HepG2 (cell line): Measurements from ENCODE around the gene ZBTB4. TPM values are rescaled to one million over a fixed set of nuclear protein-coding genes. Genes with fewer than 3 reads are reported as not detected.
"Not testable (repeated sequence)": the region's sequence is repeated elsewhere in the genome, so short reads cannot be mapped to it uniquely, and the experiment has no call there.

Experiments
- ATAC-seq: fragments of 200-7000 bp; cut with Tn5 transposase; 3 replicates; pipeline ENCODE4 v1.9.1; 2020; ENCODE audit warnings: mild to moderate bottlenecking, moderate library complexity
- BruUV-seq: library from RNA; stranded (reverse); fragments of 400-500 nt; replicated peaks from 2 replicates; lab custom pipeline; 2021; lab: Mats Ljungman, UMichigan
- CTCF ChIA-PET: fragments of 300-600 bp; formaldehyde crosslinking; extraction: SDS; loops from one replicate; lab custom pipeline; 2021; ENCODE audit warnings: low total read pairs, inconsistent platforms, low intra/inter-chr PET ratio; lab: Yijun Ruan, JAX
- POLR2A ChIA-PET: fragments of 350-600 bp; sonication (Branson Sonifier 250); formaldehyde crosslinking; loops from one replicate; lab custom pipeline; 2020; ENCODE audit warnings: antibody characterized with exemption, inconsistent platforms; lab: Yijun Ruan, JAX
- DNase-seq: peaks from one replicate; pipeline ENCODE4 v3.0.0-alpha.2; 2015; ENCODE audit warnings: low spot score
- FAIRE-seq: peaks from 3 replicates; lab custom pipeline; 2011; peaks lifted over from hg19 to GRCh38; lab: Jason Lieb, UNC
- H2AFZ ChIP-seq: one replicate; pipeline ENCODE4 v1.6.1; 2011; ENCODE audit warnings: low read length, inconsistent platforms
- H3K27ac ChIP-seq: fragments of 300-600 bp; 3 replicates; pipeline ENCODE4 v1.8.0; 2011; ENCODE audit warnings: mixed run types, mild to moderate bottlenecking, mixed read lengths, low read length, inconsistent platforms; ENCODE audit not compliant: insufficient read depth; ENCODE audit errors: extremely low read length
- H3K27me3 ChIP-seq, 2 experiments: fragments of 200-600 bp in 1 of 2; 2 replicates in 1 of 2; 3 replicates in 1 of 2; pipeline versions ENCODE4 v1.6.0 to v1.8.0; 2011; ENCODE audit warnings: low read length in 2 of 2, mild to moderate bottlenecking in 2 of 2, moderate library complexity in 2 of 2, inconsistent platforms in 1 of 2; ENCODE audit not compliant: insufficient read depth in 2 of 2, control insufficient read depth in 1 of 2
- H3K36me3 ChIP-seq, 2 experiments: fragments of 200-600 bp in 1 of 2; replicated peaks in 1 of 2; 2 replicates in 1 of 2; 3 replicates in 1 of 2; pipeline versions ENCODE4 v1.5.1 to v1.8.0; 2011; ENCODE audit warnings: low read length in 2 of 2, inconsistent platforms in 1 of 2; ENCODE audit not compliant: insufficient read depth in 2 of 2, control insufficient read depth in 1 of 2
- H3K4me1 ChIP-seq: 2 replicates; pipeline ENCODE4 v1.5.1; 2012; ENCODE audit warnings: low read length, inconsistent platforms; ENCODE audit not compliant: insufficient read depth
- H3K4me2 ChIP-seq: 2 replicates; pipeline ENCODE4 v1.6.0; 2011; ENCODE audit warnings: low read depth, low read length, inconsistent platforms
- H3K4me3 ChIP-seq, 3 experiments: fragments of 200-600 bp in 1 of 3; sonication (generic), shearing (Covaris generic) in 1 of 3; replicated peaks in 1 of 3; 2 replicates each; pipeline ENCODE4 v1.5.1; 2011 to 2016; ENCODE audit warnings: low read length in 3 of 3, inconsistent platforms in 2 of 3, low read depth in 2 of 3, mild to moderate bottlenecking in 2 of 3, control low read depth in 1 of 3, mixed read lengths in 1 of 3; ENCODE audit not compliant: insufficient read depth in 1 of 3
- H3K79me2 ChIP-seq: one replicate; pipeline ENCODE4 v1.6.1; 2011; ENCODE audit warnings: low read length, inconsistent platforms; ENCODE audit not compliant: insufficient read depth
- H3K9ac ChIP-seq: 2 replicates; pipeline ENCODE4 v1.6.0; 2011; ENCODE audit warnings: mild to moderate bottlenecking, low read depth, low read length, inconsistent platforms; ENCODE audit not compliant: insufficient read depth
- H3K9me3 ChIP-seq: 2 replicates; pipeline ENCODE4 v1.5.1; 2012; ENCODE audit warnings: mild to moderate bottlenecking, low read length
- H4K20me1 ChIP-seq: 2 replicates; pipeline ENCODE4 v1.6.0; 2011; ENCODE audit warnings: inconsistent platforms, mild to moderate bottlenecking, low read length, moderate library complexity; ENCODE audit not compliant: insufficient read depth
- CEBPB ChIP-seq: IDR thresholded peaks from 2 replicates; pipeline ENCODE4 v1.6.1; 2011; ENCODE audit warnings: low read depth, low read length, improper control_type of control experiment, borderline replicate concordance
- CEBPG ChIP-seq: IDR thresholded peaks from 2 replicates; pipeline ENCODE4 v1.6.1; 2016
- HNF4A ChIP-seq: sonication (generic); formaldehyde crosslinking; IDR thresholded peaks from 2 replicates; pipeline ENCODE4 v1.4.0; 2020; ENCODE audit warnings: missing genetic modification reagents
- ZBTB20 ChIP-seq: sonication (generic); formaldehyde crosslinking; IDR thresholded peaks from 2 replicates; pipeline ENCODE4 v1.8.1; 2023; ENCODE audit warnings: missing genetic modification reagents, low read depth, mild to moderate bottlenecking, borderline replicate concordance
- WGBS: methylation state at CpG from one replicate; pipeline ENCODE4 v1.1.6; 2017; ENCODE audit warnings: low lambda C conversion rate; 5-methylcytosine and 5-hydroxymethylcytosine counted together
- in situ Hi-C: cut with HindIII; loops from 2 replicates; pipeline ENCODE4 v1.10.0; 2017; ENCODE audit warnings: low pct_unique_long_range_greater_than_20kb; ENCODE audit not compliant: extremely low pct_ligation_motif_present
- intact Hi-C: fragments of 100-400 bp; cut with micrococcal nuclease; formaldehyde crosslinking; loops from one replicate; pipeline ENCODE4 v1.10.0; 2022; ENCODE audit not compliant: unreplicated experiment
- polyA plus RNA-seq, 8 experiments: library from polyadenylated mRNA; depleted of rRNA in 3 of 8; stranded (reverse) in 7 of 8; unstranded in 1 of 8; fragments of >200 nt; fragmentation: Illumina TruSeq in 4 of 8; extraction: Trizol in 4 of 8; gene quantifications; 2 replicates each; pipeline versions ENCODE4 v1.2.1 to v1.2.3, GENCODE V29; 2011 to 2016; ENCODE audit warnings: low read depth in 4 of 8, missing spikeins in 1 of 8, mixed read lengths in 1 of 8; ENCODE audit not compliant: insufficient read depth in 1 of 8
- total RNA-seq, 5 experiments: library from RNA; depleted of rRNA; stranded (reverse); fragments of >200 nt; fragmentation: Illumina TruSeq; extraction: Trizol; gene quantifications; 2 replicates each; pipeline ENCODE4 v1.2.3, GENCODE V29; 2016; ENCODE audit warnings: low read depth in 1 of 5
- TF ChIP-seq, protein P1 (sequence below): sonication (generic); formaldehyde crosslinking; conservative IDR thresholded peaks from 2 replicates; pipeline ENCODE4 v1.4.0; 2020; ENCODE audit warnings: missing genetic modification reagents

The ZBTB4 gene
- total and polyA plus RNA-seq, 2 of the 13 experiments (the other 11 are each of a cell fraction or from before 2014, with no cell fraction given) = 4.3 to 7.4 TPM

DNA sequence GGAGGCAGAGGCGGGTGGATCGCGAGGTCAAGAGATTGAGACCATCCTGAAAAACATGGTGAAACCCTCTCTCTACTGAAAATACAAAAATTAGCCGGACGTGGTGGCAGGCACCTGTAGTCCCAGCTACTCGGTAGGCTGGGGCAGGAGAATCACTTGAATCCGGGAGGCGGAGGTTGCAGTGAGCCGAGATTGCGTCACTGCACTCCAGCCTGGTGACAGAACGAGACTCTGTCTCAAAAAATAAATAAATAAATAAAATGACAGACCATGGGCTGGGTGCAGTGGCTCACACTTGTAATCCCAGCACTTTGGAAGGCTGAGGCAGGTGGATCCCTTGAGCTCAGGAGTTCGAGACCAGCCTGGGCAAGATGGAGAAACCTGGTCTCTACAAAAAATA is 9.6 kb downstream of the ZBTB4 start:
- H3K4me3 ChIP-seq, intact Hi-C loops, CTCF ChIA-PET, in situ Hi-C loops, FAIRE-seq, BruUV-seq, H3K9ac ChIP-seq, H3K27me3 ChIP-seq, H3K36me3 ChIP-seq, H3K9me3 ChIP-seq, H3K27ac ChIP-seq, H2AFZ ChIP-seq, H3K4me2 ChIP-seq, ATAC-seq, DNase-seq: not testable (repeated sequence)
- Histone ChIP-seq H3K4me1 (peaks cover 41% of the 10 kb centered on the region), H4K20me1 (peaks cover 13% of the 10 kb centered on the region), H3K79me2 (peaks cover 21% of the 10 kb centered on the region)
- POLR2A ChIA-PET = interaction anchor here (1.0 to 1.7 kb wide), 2 partner anchors 14 to 25 kb away, joined by 4 to 5 read pairs; partner anchors contain the start of genes CHRNB1 and POLR2A
- 0 out of 2 replicates have a peak, but pooled peaks have one; percentile 11 for TF ChIP-seq CEBPB
- peak; percentile 65 for TF ChIP-seq CEBPG (CRISPR knock-in tag)
- 88% methylated on average over 12 of the region's 12 CpGs for WGBS

DNA sequence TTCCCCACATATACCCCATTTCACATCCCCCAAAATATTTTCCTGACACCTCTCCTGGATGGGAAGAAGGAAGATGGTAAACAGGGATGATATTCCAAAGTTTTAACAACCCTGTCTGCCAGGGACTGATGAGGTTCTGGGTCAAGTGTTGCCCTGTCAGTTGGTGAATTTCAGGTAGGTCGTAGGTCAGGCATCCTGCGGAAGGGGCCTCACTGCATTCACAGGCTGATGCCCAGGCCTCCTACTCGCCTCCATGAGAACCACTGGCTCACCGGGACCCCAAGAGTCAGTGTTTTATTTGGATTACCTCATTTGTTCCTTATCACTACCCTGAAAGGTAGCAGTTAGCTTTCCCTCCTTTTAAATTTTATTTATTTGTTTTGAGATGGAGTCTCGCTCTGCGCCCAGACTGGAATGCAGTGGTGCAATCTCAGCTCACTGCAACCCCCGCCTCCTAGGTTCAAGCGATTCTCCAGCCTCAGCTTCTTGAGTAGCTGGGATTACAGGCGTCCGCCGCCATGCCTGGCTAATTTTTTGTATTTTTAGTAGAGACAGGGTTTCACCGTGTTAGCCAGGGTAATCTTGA is 10.5 kb downstream of the ZBTB4 start:
- BruUV-seq = no TSS peak
- ATAC-seq (no peak), FAIRE-seq (no peak), DNase-seq (no peak)
- POLR2A ChIA-PET = interaction anchor here (1.7 kb wide), 1 partner anchor 15 kb away, joined by 4 read pairs; the partner anchor contains the start of gene POLR2A
- H4K20me1 ChIP-seq = peaks cover 8% of the 10 kb centered on the region; the same call in 1 of the 2 replicates
- intact Hi-C loops = no loop called here
- no peaks in the 10 kb centered on the region for H3K27me3 ChIP-seq
- H3K4me2 ChIP-seq = no peak overlapping the region
- CTCF ChIA-PET = no interaction called here
- no peak overlapping the region for H2AFZ ChIP-seq
- H3K9ac ChIP-seq = no peak overlapping the region
- H3K36me3 ChIP-seq = peaks cover 0 to 2% of the 10 kb centered on the region in 2 experiments; a peak in 3 of 5 replicates
- no peak overlapping the region for H3K27ac ChIP-seq
- WGBS = 63% methylated on average over 11 of the region's 12 CpGs
- peaks cover 31% of the 10 kb centered on the region for H3K4me1 ChIP-seq
- in situ Hi-C loops = no loop called here
- H3K79me2 ChIP-seq = peaks cover 16% of the 10 kb centered on the region
- H3K4me3 ChIP-seq = no peak overlapping the region
- H3K9me3 ChIP-seq = no peaks in the 10 kb centered on the region
- TF ChIP-seq, protein P1, sequence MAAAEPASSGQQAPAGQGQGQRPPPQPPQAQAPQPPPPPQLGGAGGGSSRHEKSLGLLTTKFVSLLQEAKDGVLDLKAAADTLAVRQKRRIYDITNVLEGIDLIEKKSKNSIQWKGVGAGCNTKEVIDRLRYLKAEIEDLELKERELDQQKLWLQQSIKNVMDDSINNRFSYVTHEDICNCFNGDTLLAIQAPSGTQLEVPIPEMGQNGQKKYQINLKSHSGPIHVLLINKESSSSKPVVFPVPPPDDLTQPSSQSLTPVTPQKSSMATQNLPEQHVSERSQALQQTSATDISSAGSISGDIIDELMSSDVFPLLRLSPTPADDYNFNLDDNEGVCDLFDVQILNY (CRISPR knock-in tag) = no peak
- no peak for TF ChIP-seq ZBTB20 (CRISPR knock-in tag)
- TF ChIP-seq HNF4A (CRISPR knock-in tag) = no peak
